HG02938 (cell line): ENCODE measurements around the gene PDE10A.

Source experiments
- ATAC-seq: cut with Tn5 transposase; IDR thresholded peaks from one replicate; pipeline ENCODE4 v1.9.1; 2021; ENCODE audit warnings: mild to moderate bottlenecking, moderate library complexity; ENCODE audit not compliant: unreplicated experiment

PDE10A gene

DNA sequence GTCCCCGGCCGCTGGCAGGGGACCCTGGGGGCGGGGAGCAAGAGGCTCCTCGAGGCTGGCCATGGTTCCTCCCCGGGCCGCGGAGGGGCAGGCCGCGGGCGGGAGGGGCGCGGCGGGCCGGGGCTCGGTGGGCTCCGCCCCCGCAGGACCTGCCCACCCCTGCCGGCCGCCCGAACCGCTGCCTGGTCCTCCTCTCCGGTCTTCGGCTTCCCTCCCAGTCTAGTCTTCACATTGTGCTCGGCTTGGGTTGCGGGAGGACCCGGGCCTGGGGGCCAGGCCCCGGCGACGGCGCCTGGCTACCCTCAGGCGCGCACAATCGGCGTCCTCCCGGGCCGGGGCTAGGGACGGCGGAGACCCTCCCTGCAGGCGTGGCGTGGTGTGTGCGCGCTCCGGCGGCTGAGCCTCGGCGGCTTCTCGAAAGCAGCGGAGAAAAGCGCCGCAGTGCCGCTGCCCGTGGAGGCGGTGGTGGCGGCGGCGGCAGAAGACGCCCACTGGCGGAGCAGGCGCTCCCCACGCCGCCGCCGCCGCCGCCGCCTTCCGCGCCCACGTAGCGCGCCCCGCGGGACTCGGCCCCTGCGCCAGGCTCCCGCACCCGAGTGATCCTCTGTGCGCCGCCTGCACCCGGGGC lies at the start of gene PDE10A:
Gene PDE10A (minus strand): TSS at position 493 of the 628 bp plus-strand sequence. CDS start 430 bp downstream, at position 63.
- ATAC-seq: no peak

DNA sequence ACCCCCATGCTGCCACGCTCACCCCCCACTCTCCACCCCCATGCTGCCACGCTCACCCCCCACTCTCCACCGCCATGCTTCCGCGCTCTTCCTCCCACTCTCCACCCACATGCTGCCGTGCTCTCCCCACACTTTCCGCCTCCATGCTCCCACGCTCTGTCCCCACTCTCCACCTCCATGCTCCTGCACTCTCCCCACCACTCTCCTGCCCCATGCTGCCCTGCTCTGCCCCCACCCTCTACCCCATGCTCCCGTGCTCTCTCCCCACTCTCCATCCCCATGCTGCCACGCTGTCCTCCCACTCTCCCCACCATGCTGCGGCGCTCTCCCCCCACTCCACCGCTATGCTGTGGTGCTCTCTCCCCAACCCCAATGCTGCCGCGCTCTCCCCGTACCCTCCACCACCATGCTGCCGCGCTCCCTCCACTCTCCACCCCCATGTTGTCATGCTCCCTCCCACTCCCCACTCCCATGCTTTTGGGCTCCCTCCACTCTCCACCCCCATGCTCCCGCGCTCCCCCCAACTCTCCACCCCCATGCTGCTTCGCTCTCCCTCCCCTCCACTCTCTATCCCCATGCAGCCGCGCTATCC lies 46.0 kb upstream of the PDE10A start:
- no peak for ATAC-seq

DNA sequence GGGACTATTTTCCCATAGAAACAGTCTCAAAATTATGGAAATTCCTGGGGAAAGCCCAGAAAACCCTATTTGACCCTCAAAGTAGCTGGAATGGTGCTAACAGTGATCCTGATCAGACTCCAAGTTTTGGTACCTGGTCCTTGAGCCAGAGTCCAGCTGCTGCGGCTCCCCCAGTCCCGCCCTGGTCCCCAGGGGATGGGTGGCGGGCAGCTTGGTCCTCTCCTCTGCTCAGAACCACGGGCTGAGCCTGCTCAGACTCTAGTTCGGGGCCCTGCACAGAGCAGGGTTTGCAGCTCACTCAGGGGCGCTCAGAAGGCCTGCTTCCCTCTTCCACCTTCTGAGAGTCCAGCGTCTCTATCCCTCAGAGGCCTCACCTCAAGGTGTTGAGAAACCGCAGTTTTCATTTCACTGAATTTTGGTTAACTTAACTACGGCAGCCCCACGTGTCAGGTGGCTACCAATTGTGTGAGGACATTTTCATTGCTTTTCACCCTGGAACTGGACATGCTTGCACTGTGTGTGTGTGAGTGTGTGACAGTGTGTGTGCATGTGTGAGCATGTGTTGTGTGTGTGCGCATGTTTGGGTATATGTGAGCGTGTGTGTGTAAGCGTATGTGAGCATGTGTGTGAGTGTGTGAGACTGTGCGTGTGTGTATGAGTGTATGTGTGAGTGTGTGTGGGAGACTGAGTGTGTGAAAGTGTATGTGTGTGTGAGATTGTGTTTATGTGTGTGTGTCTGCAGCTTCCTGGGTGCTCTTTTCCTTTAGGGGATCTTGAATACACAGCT lies 44.2 kb upstream of the PDE10A start:
- no peak for ATAC-seq

DNA sequence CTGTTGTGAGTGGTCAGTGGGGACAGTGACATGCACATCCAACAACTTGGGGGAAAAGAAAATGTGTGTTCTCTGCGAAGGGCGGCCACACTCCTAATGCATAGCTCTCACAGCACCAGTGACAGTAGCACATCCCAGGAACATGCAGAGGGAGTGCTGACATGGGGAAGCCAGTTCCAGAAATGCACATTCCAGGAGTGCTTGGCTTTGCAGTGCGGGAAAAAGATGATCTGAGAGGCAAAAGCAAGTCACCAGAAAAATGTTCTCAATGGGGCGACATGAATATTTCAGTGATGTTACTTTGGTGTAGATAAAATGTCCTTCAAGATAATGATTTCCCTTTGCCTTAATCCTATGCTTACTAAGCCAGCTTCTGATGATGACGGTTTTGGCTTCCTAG lies 42.9 kb upstream of the PDE10A start:
- no peak for ATAC-seq

DNA sequence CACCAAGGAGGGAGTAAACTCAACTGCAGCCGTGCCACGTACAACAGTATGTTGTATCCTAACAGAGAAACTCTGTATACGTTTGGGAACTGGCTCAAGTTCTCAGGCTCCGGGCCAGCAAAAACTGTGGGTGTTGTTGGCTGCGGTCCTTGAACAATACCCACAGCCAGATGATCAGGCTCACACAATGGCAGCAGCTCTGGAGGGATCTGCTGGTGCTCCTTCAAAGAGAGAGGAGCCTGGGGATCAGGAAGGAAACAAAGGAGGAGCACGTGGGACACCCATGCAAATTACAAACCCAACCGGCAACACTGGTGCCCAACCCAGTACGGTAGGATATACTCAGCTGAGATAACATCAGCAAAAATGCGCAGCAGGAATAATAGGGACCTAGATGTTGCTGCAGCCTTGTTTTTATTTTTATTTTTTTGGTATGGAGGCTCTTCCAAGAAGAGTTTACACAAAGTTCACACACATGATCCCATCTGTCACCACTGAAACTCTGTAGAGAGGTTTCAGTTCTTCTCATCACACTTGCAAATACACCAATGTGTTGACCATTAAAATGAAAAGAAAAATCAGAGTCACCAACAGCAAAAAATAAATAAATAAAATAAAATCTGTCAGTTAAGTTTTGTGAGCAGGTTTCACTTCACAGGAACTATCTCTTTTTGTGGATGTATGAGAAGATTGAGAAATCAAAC lies 41.2 kb upstream of the PDE10A start:
- peak; percentile 71 for ATAC-seq

DNA sequence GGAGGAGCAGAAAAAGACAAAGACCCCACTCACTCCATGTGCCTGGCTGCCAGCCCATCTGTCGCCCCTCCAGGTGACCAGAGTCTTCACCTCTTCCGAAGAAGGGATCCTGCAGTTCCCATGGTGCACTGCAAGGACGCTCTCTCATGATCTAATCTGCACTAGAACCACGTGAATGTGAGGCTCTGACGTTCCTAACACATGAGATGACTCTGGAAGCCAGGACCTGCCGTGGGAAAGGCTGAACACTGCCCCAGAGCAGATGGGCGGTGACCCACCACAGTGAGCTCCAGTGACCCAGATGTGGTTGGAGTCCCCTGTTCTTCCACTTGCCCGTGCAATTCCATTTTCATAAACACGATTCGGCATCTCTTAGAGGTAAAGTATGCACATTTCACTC lies 39.6 kb upstream of the PDE10A start:
- ATAC-seq: no peak

DNA sequence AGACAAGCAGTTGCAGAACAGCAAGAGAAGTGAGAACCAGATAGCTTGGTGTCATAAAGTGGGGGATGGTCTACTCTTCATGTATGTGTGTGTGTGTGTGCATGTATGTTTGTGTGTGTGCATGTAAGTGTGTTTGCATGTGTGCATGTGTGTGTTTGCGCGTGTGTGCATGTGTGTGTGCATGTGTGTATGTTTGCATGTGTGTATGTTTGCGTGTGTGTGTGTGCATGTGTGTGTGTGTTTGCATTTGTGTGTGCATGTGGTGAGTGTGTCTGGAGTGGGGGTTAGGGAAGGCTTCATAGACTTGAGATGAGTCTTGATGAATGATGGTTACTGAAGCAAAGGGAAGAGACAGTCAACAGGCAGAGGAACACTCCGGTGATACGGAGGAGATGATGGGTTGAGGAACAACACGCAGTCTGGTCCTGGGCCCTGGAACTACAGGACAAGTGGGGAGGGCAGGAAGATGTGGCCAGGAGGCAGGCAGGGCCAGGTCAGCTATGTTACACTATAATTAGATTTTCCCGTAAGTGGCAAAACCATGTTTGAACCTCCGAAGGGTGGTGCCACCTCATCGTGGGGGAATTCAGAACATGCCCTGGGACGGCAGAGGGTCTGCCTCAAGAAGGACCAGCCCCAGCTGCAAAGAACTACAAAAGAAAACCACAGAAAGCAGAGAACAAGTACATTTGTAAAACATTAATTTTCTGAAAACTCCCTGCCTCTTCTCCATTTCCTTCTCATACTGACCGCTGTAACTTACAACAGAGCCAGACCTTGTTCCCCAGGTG lies 38.7 kb upstream of the PDE10A start:
- peak; percentile 64 for ATAC-seq

DNA sequence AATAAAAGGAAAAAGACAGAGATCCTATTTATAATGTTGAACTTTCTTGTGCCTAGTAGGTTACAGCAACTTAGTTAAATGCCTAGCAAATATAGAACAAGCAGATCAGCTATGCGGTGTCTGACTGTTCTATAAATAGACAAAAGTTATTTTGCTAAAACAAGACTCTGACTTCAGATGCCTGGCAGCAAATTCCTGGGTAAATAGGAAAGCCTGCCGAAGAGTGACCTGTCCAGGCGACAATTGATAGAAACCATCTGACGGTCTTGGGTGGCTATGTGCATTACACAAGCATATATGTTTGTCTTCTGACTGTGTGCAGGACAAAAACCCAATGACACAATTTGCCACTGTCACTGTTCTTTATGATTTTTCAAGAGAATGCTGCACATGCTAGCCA lies 38.0 kb upstream of the PDE10A start:
- ATAC-seq: no peak

DNA sequence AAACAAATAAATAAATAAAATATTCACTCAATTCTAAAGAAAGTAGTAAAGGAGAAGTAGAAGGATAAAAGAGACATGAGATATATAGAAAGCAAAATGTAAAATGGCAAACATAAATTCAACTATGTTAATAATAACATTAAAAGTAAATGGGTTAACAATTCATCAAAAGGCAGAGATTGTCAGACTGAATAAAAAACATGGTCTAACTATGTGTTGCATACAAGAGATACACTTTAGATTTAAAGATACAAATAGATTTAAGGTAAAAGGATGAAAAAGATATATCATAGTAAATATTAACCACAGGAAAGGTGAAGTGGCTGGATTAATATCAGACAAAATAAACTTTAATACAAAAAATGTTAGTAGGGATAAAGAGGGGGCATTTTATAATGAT lies 35.8 kb upstream of the PDE10A start:
- no peak for ATAC-seq

DNA sequence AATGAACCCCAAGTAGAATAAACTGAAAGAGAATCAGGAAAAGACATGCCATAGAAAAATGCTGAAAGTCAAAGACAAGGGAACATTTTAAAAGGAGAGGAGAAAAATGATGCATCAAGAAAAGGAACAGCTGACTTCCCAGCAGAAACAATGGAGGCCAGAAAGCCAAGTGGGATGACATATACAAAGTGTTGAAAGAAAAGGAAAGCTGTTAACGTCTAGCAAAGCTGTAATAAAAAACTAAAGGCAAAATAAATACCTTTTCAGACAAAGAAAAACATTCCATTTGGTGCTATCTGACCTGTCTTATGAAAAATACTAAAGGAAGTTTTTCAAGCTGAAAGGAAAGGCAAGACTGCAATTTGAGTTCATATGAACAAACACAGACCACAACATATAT lies 34.1 kb upstream of the PDE10A start:
- ATAC-seq: no peak

DNA sequence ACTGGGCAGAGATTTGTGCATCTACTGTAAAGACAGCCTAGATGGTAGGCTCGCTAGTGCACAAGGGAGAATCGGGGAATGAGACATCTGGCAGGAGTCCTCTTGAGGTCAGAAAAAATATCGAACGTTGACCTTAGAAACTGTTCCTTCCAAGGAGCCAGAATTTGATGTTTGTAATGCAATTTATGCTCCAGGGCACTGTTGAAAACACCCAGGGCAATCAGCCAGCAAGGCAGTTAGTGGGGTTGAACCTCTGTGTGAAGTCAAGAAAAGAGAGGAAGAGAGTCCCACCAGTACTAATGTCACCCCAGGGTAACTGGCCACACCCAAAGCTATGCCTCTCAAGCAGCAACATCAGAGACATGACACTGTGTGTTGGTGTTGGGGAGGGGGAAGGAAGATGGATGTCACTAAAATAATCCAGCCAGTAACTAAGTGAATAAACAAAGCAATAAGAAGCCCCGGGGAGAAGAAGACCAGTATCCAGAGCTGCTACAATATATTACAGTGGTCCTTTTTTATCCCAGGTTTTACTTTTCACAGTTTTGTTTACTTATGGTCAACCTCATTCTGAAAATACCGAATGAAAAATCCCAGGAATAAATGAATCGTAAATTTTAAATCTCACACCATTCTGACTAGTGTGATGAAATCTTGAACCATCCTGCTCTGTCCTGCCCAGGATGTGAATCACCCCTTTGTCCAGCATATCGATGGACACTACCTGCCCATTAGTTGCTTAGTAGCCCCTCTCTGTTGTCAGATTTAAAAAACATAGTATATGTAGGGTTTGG lies 32.9 kb upstream of the PDE10A start:
- no peak for ATAC-seq

DNA sequence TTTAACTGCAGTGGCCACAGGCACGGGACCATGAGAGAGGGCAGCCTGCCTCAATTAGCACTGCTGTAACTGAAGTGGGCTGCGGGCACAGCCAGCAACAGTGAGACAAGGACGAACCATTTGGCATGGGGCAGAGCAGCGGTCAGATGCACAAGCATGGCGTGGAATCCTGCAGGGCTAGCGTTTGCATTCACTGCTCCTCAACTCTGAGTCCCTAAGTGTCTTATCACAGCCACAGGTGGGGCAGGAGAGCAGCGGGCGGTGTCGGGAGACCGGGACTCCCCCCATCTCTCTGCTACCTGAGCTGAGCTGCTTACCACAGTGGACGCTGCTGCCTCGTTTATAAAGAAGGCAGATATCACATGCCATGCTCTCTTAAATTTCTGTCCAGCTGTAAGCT lies 31.3 kb upstream of the PDE10A start:
- ATAC-seq: no peak

DNA sequence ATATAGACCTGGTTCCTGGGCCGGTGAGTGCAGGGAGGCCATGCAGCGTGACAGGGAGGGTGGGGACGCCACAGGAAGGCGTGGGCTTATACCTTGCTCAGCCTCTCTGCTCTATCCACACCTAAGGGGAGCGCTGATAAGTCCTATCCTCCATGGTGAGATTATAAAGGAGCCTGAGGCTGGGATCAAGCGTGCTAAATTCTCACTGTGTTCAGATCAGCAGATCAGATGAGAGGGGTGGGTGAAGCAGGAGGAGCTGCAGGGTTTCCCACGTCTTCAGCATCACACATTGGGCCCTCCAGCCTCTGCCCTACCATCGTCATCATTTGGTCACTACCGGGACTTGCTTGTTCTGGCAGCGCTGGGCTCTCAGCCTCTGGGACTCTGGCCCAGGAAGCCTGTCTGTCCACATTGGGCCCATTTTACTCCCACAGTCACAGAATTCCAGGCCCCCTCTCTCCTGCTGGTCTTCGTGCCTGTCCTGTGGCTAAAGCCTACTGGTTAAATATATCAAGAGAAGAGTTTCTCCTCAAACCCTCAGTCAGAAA lies 29.1 kb upstream of the PDE10A start:
- no peak for ATAC-seq

DNA sequence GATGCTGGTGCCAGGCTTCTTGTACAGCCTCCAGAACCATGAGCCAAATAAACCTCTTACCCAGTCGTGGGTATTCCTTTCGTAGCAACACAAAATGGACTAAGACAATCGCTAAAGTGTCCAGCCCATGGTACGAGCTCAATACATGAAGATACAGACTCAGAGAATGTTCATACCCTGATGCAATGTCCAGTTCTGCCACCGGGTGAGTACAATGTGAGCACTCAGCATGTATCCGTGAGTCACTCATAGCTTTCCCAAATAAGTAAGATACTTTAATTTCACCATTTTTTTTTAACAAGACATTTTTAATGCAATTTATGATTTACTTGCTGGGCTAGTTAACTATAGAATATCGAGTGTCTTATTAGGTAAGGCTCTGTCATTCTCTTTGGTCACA lies 26.7 kb upstream of the PDE10A start:
- no peak for ATAC-seq

DNA sequence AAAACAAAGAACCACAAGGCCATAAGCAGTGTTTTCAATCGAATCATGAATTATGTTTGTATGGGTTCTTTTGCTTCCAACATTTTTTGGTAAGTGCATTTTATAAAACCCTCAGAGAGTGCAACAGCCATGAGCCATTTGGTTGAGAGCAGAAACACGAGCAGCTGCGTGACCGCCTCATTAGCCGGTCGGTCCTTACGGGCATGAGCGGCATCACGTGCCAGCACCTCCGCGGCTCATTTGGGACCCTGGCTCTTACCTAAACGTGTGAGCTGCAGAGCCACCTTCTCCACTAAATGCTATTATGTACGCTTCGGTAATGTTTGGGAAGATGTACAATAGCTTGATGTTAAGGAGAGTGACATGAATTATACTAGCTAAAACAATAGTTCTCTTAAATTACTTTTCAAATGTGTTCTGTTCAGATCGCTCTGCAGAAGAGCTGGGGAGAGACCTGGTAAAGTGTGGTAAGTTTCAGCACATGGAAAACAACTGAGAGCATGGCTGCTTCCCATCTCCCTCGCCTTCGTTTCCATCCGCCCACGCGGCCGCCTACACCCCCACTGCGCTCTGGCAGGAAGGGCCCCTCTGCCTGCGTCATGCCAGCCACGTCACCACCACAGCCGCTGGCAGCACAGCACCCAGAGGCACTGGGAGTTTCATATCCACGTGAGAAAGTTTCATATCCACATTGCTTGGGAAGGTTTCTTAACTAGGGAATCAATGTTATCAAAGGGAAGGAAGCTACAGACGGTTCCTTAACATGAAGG lies 23.7 kb upstream of the PDE10A start:
- ATAC-seq: no peak

DNA sequence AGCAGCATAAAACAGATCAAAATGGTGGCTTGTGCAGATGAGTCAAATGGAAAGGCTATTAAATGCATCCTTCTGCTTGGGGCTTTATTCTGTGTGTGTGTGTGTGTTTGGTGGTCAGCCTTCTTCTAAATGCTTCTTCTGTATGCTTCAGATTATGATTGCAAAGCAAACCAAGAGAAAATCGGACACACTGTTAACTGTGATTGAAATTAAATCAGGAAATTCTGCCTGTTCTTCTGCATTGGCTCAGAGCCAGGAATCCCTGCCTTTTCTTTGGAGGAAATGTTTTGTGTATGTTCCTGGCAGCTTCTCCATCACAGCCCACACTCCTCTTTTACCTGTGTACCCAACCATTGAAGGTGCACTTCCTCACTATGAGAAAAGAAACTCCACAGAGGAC lies 22.3 kb upstream of the PDE10A start:
- ATAC-seq: no peak

DNA sequence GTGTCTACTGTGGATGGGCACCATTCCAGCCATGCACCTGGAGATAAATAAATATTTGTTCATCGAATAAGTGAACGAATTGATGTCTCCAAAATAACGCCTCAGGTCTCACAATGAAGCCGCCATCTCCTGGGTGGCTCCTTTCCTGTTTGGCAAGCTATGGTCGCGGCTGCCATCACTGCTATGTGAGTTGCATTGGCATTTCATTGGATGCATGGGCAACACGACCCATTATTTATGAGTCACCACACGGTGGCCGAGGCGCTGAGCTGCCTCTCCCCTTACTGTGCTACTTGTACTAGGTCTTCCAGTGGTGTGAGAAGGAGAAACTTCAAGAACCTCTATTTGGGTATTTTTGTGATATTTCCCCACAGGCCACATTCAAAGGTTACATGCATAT lies 21.3 kb upstream of the PDE10A start:
- ATAC-seq: no peak

DNA sequence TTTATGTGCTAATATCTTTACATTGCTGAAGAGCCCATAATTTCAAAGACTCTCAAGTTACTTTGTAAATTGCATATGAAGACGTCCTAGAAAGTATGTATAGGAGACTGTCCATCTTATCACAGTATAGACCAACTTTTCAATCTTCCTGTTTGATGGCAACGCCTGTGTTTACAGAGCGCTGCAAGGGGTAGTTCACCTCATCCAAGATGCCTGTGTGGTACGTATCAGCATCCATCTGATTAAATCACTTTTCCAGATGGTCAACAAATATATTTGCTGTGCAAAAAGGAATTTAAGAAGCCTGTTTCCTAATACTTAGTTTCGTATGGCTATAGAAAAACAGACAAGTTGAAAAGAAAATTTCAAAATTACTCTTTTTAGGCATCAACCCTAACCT lies 17.9 kb upstream of the PDE10A start:
- no peak for ATAC-seq

DNA sequence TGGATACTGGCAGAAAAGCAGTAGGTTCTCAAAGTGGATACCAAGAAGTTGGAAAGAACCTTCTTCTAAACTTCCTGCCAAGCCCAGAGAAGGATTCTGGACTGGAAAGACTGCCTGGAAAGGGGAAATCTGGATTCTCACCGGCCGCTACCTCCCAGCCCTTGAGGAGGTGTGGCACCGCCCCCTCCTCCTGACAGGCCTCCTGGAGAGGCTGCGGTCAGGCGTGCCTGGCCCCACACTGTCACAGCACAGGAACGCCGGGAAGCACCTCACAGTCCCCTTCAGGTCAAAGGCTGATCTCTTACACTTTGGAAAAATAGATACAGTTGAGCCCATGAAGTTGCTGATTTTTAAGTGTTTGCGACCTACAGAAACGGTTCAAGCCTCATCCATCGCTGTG lies 16.3 kb upstream of the PDE10A start:
- ATAC-seq: no peak
